GM10248 (cell line): Measurements from ENCODE around the gene DISC1.

Experiments
- CTCF ChIA-PET: fragments of 300-600 bp; sonication (Branson Sonifier 250); formaldehyde crosslinking; extraction: SDS; loops from one replicate; lab custom pipeline; 2021; ENCODE audit warnings: antibody characterized with exemption; lab: Yijun Ruan, JAX
- POLR2A ChIA-PET: fragments of 350-650 bp; sonication (Branson Sonifier 250); formaldehyde crosslinking; extraction: SDS; loops from one replicate; lab custom pipeline; 2020; ENCODE audit warnings: antibody characterized with exemption; lab: Yijun Ruan, JAX
- DNase-seq: peaks from one replicate; pipeline ENCODE4 v3.0.0; 2012; ENCODE audit errors: extremely low spot score
- CTCF ChIP-seq: IDR thresholded peaks from 2 replicates; pipeline ENCODE4 v1.5.1; 2012; ENCODE audit warnings: mild to moderate bottlenecking, low read depth; ENCODE audit errors: extremely low read depth, missing control alignments, control extremely low read depth

DISC1 gene

GRCh38 chr1:231919239-231919885, 292.8 kb downstream of the DISC1 start:
- CTCF ChIA-PET = no interaction called here
- POLR2A ChIA-PET = no interaction called here

GRCh38 chr1:231919886-231920285, 293.3 kb downstream of the DISC1 start:
- ChIA-PET CTCF (no interaction called here), POLR2A (no interaction called here)
- DNase-seq = no peak
- no peak for TF ChIP-seq CTCF

More at GRCh38 chr1:231919239-231919885, 292.8 kb downstream of the DISC1 start:
- DNase-seq = no peak
- no peak for TF ChIP-seq CTCF

DNA sequence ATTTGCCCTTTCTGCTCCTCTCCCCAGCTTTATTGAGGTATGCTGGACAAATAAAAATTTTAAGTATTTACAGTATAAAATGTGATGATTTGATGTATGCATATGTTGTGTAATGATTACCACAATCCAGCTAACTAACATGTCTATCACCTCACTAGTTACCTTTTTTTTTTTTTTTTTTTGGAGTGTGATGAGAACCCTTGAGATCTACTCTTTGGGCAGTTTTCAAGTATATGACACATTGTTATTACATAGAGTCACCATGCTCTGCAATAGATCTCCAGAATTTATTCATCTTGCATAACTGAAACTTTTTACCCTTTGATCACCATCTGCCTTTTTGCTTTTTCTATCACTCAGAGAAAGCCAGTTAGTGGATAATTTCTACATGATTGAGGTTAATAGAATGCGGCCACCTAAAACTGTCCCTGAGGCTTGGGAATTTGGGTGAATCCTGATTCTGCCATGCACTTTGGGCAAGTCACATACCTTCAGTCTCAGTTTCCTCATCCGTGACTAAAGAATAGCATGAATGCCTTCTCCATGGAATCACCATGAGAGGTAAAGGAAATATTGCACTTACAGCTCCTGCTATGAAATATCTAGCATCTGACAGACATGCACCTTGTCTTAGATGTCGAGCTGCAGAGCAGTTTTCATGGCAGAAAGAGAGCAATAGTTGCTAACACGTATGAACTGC, 295.2 kb downstream of the DISC1 start:
- no peak for TF ChIP-seq CTCF
- CTCF ChIA-PET = no interaction called here
- DNase-seq = no peak
- POLR2A ChIA-PET = no interaction called here

- DNase-seq = no peak
- TF ChIP-seq CTCF = no peak
- ChIA-PET CTCF (no interaction called here), POLR2A (no interaction called here)
Observed at GRCh38 chr1:231923491-231924041, 297.0 kb downstream of the DISC1 start.

DNA sequence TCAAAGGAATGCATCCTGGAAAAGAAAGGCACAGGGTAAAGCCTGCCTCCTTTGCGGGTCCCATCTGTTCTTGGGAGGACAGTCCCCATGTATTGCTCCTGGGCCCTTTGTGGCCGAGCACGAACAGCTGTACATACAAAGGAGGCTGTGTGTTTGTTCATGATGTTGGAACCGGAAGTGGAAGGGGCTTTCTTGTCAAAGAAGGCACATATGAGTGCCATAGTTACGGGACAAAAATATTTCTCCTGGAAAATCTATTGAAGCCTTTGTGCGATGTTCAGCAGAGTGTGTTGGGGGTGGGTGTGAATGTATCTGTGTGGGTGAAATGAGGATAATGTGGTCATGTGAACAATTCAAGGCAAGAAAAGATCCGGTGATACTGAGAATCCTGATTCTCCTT, 297.6 kb downstream of the DISC1 start:
- POLR2A ChIA-PET = no interaction called here
- TF ChIP-seq CTCF = no peak
- CTCF ChIA-PET = no interaction called here
- no peak for DNase-seq

DNA sequence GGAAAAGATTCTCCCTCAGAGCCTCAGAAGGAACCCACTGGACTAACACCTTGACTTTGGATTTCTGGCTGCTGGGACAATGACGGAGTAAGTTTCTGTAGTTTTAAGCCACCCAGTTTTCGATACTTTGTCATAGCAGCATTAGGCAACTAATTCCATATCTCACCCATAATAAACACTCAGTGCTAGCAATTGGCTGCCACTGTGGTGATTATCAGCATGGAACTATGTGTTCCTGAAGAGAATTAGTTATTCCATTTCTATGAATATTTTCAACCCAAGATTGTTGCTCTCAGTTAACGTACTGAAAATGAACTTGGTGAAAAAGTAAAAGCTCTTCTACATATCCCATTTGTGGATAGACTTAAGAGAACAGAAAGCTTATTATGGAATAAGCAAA, 299.3 kb downstream of the DISC1 start:
- ChIA-PET POLR2A (no interaction called here), CTCF (interaction anchor here (0.9 kb wide), 1 partner anchor 10 kb away, joined by 3 read pairs; no protein-coding TSS in a partner anchor)
- no peak for TF ChIP-seq CTCF
- DNase-seq = no peak
